SW 1271 (cell line): ENCODE measurements around the gene AIP.

Experiments used
- DNase-seq, 2 experiments: peaks; one replicate each; lab custom pipeline; 2025; lab: John Stamatoyannopoulos, UW

The AIP gene

GRCh38 chr11:67534070-67534679 lies 51.3 kb downstream of the AIP start:
- DNase-seq, result no peak

GRCh38 chr11:67535561-67535960 lies 52.7 kb downstream of the AIP start:
- DNase-seq, result no peak

- DNase-seq, result no peak
Observed at GRCh38 chr11:67538306-67538705, 55.5 kb downstream of the AIP start.

- DNase-seq, result no peak
Observed at GRCh38 chr11:67538823-67539505, 56.1 kb downstream of the AIP start.

- no peak for DNase-seq
Observed at GRCh38 chr11:67539550-67539949, 56.7 kb downstream of the AIP start.
